Left cardiac atrium (tissue), 4 donors: ENCODE data around the gene DTHD1. TPM values are rescaled to one million over a fixed set of nuclear protein-coding genes. Genes with fewer than 3 reads are reported as not detected.

Source experiments
- ATAC-seq, 2 donors: fragments of 200-7000 bp; cut with Tn5 transposase; one replicate each; pipeline ENCODE4 v1.9.1; 2020; ENCODE audit warnings: mild to moderate bottlenecking in 2 of 2, moderate library complexity in 2 of 2
- DNase-seq: peaks from one replicate; pipeline ENCODE4 v3.0.0-alpha.2; 2020
- intact Hi-C, 2 donors: fragments of 100-400 bp; cut with DNase I; formaldehyde crosslinking; loops; one replicate each; pipeline versions ENCODE4 v1.14.1 to v1.15.1; 2022 to 2023
- total RNA-seq, 2 donors: library from RNA; stranded (reverse); fragmentation: NEBNext Ultra II Directional; extraction: Animal tissue kit (Norgen Biotek cat#: 25700); gene quantifications; one replicate each; pipeline ENCODE4 v1.2.1, GENCODE V29; 2021
- donor health status: DM: no; HTN: yes; CAD: no.
- donor health status: DM: no; HTN: yes; CAD: no; lungs with severe emphysema.
- donor health status: DM: yes; HTN: yes; CAD: no.
- donor health status: Dilated cardiomyopathy.

The DTHD1 gene
- total RNA-seq, 2 donors from 2014 or later: 0.09 to 0.10 TPM

- ATAC-seq (no peak), DNase-seq (no peak)
- intact Hi-C loops: no loop called here
These were observed 110.0 kb downstream of the DTHD1 start for GRCh38 chr4:36391411-36391810.

GRCh38 chr4:36392024-36392423, 110.6 kb downstream of the DTHD1 start:
- intact Hi-C loops: no loop called here
- ATAC-seq (no peak), DNase-seq (no peak)

- DNase-seq (no peak), ATAC-seq (no peak)
- intact Hi-C loops: no loop called here
These were observed 111.5 kb downstream of the DTHD1 start for GRCh38 chr4:36392916-36393315.

Other genes with a start within 250 kb of the DTHD1 start
- gene ARAP2, start 37.1 kb upstream of the DTHD1 start, total RNA-seq: 1 to 10 TPM; 4.8 to 8.6 TPM